Hepatocyte (in vitro differentiated cells): Measurements from ENCODE around the gene CLCF1.

ENCODE experiments used
- CTCF ChIP-seq: fragments of 200-600 bp; sonication (generic); IDR thresholded peaks from 2 replicates; pipeline ENCODE4 v1.5.1; 2016; ENCODE audit warnings: antibody characterized with exemption, mild to moderate bottlenecking; ENCODE audit not compliant: poor library complexity
- EZH2 ChIP-seq: fragments of 200-600 bp; sonication (generic); IDR thresholded peaks from 2 replicates; pipeline ENCODE4 v1.6.1; 2016; ENCODE audit warnings: antibody characterized with exemption, mild to moderate bottlenecking, borderline replicate concordance
- EZH2phosphoT487 ChIP-seq: fragments of 200-600 bp; sonication (generic); IDR thresholded peaks from one replicate; pipeline ENCODE4 v1.6.1; 2018; ENCODE audit warnings: antibody characterized with exemption, mild to moderate bottlenecking, low read depth, moderate library complexity; ENCODE audit not compliant: unreplicated experiment, severe bottlenecking

DNA sequence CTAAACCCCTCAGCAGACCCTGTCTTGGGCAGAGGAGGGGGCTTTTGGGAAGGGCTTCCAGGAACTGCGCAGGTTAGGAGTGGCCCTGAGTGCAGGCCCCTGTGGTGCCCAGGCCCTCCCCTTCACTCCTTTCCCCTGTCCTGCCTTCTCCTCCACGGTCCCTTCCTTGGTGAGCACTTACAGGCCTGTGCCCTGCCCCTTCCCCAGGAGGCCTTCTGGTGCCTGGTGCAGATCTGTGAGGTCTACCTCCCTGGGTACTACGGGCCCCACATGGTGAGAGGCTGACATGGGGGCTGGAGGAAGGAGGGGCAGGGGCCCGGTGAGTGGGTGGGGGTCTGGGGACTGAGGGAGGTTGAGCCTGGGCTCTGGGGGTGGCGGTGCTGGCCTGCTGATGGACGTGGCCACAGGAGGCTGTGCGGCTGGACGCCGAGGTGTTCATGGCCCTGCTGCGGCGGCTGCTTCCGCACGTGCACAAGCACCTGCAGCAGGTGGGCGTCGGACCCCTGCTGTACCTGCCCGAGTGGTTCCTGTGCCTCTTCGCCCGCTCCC, 33.1 kb upstream of the CLCF1 start:
- TF ChIP-seq CTCF (no peak), EZH2phosphoT487 (no peak), EZH2 (no peak)
